Neural progenitor cell (in vitro differentiated cells): ENCODE measurements around the gene B3GALT4.

Source experiments
- CTCF ChIP-seq: fragments of 200-600 bp; sonication (generic); IDR thresholded peaks from 2 replicates; pipeline ENCODE4 v1.5.1; 2017; ENCODE audit warnings: antibody characterized with exemption, mild to moderate bottlenecking
- EZH2 ChIP-seq: fragments of 200-600 bp; sonication (generic); IDR thresholded peaks from 2 replicates; pipeline ENCODE4 v1.6.1; 2017; ENCODE audit warnings: antibody characterized with exemption, mild to moderate bottlenecking, moderate library complexity

GRCh38 chr6:33276581-33276863 lies 401 bp upstream of the B3GALT4 start:
- TF ChIP-seq CTCF (no peak), EZH2 (no peak)
